ENCODE measurements around the gene NMNAT2.
"Not testable (repeated sequence)": the region's sequence is repeated elsewhere in the genome, so short reads cannot be mapped to it uniquely, and the experiment has no call there.

The NMNAT2 gene

DNA sequence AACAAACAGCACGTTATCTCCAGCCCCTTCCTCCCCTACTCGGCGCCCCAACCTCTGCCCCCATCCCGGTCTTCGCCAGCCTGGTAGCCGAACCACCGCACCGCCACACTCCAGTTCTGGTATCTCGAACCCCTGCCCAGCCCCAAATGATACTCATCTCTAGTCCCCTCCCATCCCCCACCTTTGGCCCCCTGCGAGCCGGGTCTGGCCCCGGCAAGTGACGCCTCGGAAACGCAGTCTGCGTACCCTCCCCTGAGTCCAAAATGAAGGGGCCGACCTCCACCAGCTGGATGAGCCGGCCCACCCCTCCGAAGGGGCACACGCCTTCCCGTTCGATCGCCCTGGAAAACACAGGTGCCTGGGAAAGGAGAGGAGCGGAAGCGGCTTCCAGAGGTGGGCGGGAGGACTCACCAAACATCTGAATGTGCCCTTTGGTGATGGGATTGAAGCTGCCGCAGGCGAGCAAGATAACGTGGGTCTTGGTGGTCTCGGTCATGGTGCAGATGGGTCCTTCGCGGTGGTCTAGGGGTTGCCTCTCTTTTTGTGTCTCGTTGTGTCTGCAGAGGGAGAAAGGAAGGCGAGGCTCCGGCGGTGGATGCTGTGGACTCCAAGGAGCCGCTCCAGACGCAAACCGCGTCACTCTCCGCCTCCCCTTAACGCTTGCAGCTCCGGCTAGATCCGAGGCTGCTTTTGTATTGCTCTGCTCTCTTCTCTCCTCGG is at the start of gene NMNAT2:
Gene NMNAT2 (minus strand): TSS at position 609 of the 720 bp plus-strand sequence. CDS start 113 bp downstream, at position 496.
- DNase-seq (ENCODE audit: low read depth): peak; percentile 18

GRCh38 chr1:183467687-183468086 is 49.5 kb upstream of the NMNAT2 start:
- no peak for DNase-seq (ENCODE audit: low read depth)

- no peak for DNase-seq (ENCODE audit: low read depth)
Measured at GRCh38 chr1:183466781-183467180, 48.6 kb upstream of the NMNAT2 start.

GRCh38 chr1:183463566-183463965 is 45.4 kb upstream of the NMNAT2 start:
- DNase-seq (ENCODE audit: low read depth): no peak

DNA sequence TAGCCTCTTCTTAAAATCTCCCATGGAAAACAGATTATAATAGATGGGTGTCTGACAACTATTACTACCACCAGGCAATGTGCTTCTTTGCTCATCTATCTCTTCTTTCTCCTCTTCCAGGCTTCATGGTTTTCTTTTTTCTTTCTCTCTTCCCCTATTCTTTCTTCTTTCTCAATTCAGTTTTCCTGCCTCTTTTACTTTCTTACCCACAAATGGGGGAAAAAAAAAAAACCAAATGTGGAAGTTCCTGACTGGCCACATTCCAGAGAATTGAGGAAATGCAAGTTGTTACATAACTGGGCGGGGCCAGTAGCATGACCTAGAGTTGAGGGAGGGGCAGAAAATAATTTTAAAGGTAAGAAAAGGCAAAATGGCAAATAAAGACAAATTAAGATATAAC is 43.2 kb upstream of the NMNAT2 start:
- no peak for DNase-seq (ENCODE audit: low read depth)

GRCh38 chr1:183460596-183460995 is 42.4 kb upstream of the NMNAT2 start:
- DNase-seq (ENCODE audit: low read depth): no peak

- no peak for DNase-seq (ENCODE audit: low read depth)
Measured at GRCh38 chr1:183457449-183457848, 39.3 kb upstream of the NMNAT2 start.

DNA sequence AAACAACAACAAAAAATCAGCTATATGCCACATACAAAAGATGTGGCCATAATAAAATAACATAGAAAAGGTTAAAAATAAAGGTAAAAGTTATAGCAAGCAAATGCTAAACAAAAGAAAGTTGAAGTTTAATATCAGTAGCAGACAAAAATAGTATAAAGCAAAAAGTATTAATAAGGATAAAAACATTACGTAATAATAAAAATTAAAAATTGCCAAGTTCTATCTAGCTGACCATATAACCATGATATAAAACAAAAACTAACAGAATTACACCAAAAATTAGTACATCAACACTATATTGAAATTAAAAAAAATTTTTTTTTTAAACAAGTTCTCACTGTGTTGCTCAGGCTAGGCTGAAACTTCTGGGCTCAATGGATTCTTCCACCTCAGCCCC is 38.6 kb upstream of the NMNAT2 start:
- no peak for DNase-seq (ENCODE audit: low read depth)

- no peak for DNase-seq (ENCODE audit: low read depth)
Measured at GRCh38 chr1:183454377-183454776, 36.2 kb upstream of the NMNAT2 start.

DNA sequence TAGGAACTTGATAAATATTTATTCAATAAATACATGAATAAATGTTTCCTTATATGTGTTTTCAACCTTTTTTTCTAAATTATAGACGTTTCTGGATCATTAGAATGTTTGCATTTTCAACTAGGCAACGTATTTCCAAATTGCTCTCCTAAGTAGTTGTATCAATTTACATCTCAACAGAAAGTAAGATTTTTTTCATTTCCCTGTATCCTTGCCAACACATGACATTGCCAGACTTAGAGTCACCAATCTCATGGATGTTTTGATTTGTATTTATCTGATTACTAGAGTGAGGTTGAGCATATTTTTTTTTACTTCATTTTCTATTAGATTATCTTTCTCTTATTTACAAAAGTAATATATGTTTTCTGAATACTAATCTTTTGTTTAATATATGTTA is 31.9 kb upstream of the NMNAT2 start:
- DNase-seq (ENCODE audit: low read depth): no peak

GRCh38 chr1:183449223-183449770 is 31.1 kb upstream of the NMNAT2 start:
- no peak for DNase-seq (ENCODE audit: low read depth)

DNA sequence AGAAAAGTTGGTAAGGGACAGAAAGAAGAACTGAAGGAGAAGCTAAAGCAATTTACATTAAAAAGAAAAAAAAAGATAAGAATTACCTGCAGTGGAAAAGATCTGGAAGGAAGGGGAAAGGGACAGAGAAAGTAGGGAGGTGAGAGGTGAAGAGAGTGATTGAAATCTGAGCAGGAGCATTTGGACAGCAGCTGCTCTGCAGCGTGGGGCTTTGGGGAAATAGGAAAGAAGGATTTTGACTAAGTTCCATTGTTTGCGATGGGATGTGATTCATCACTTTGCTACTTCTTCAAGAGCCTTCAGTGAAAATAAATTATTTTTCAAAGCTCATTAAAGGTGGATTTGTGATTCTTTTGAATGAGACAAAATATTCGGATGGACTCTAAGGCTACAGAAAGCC is 26.1 kb upstream of the NMNAT2 start:
- DNase-seq (ENCODE audit: low read depth): no peak

DNA sequence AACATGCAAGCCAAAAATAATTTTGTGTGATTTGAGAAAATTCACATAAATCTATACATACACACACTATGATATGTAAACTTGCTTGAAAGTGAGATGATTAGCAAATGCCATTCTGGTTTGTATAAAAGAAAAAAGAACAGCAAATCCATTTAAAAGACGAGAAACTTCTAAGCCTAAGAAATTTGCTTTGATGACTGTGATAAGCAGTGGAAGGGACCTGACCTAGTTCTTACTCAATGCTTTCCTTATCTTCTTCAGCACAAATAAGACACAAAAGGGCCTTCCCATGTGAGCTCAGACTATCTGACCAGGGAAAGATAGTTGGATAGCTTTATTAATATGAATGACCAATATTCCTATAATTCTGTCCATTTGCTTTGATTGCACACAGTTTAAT is 25.3 kb upstream of the NMNAT2 start:
- peak; percentile 11 for DNase-seq (ENCODE audit: low read depth)

GRCh38 chr1:183443011-183443410 is 24.8 kb upstream of the NMNAT2 start:
- no peak for DNase-seq (ENCODE audit: low read depth)

GRCh38 chr1:183438060-183438459 is 19.9 kb upstream of the NMNAT2 start:
- no peak for DNase-seq (ENCODE audit: low read depth)

- DNase-seq (ENCODE audit: low read depth): no peak
Measured at GRCh38 chr1:183435497-183435896, 17.3 kb upstream of the NMNAT2 start.

DNA sequence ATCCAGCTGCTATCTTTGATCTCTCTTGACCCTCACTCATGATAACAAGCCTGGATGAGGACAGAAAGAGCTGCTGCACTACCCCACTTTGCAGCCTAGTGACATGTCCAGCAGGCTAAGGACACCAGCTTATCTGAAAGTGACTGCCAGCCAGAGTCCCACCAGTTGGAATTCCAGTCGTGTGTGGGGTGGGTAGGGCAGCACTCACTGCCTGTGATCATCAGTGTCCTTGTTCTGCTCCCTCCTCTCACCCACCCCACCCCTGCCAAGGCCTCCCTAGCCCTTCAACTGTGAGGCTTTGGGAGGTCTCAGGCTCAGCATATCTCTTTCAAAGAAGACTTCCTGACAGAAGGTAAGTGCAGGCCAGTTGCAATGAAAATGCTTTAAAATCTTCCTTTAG is 15.5 kb upstream of the NMNAT2 start:
- no peak for DNase-seq (ENCODE audit: low read depth)

- no peak for DNase-seq (ENCODE audit: low read depth)
Measured at GRCh38 chr1:183432548-183432875, 14.3 kb upstream of the NMNAT2 start.

DNA sequence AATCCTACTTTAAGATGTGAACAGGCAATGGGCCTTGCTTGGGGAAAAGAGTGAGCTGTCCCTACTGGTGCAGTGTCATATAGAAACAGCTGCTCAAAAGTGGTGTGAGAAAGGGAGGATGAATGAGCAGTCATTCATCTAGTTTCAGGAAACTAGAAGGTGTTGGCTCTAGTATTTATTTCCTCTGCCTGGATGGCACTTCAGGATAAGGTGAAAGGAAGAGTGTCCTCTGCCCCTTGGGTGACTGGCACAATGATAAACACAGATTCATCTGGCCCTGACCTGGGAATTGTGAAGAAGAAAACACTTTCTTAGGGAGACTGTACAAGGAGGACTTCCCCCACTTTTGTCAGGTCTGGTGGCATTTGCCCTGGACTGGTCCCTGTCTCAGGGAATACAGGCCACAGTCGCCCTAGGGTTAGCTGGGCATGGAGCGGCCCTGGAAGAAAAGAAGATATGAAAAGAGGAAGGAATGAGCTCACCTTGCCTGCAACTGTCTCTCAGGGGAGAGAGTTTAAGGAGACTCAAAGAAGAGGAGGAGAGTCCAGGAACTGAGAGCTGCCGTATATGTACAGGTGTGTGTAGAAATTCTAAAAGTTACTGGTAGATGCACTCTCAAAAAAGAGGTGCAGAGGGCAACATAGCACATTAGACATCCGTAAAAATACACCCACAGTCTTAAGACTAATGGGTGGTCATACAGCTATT is 13.8 kb upstream of the NMNAT2 start:
- DNase-seq (ENCODE audit: low read depth): no peak

- not testable (repeated sequence) for DNase-seq (ENCODE audit: low read depth)
Measured at GRCh38 chr1:183427591-183427990, 9.4 kb upstream of the NMNAT2 start.

DNA sequence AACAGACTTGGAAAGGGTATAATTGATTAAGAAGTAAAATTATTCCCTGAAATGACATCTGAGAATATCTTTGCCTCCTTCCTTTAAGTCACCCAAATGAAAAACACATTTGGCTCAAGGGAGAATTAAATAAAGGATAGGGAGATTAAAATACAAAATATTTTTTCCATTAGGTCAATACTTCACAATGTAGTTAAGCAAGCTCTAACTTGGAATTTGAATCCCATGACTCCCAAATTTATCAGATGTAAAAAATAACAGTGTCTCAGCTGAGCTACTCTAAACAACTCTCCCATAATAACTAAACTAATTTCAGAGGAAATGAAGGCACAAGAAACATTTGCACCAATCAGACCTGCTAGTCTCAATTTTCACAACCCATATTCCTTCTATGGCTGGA is 6.5 kb upstream of the NMNAT2 start:
- no peak for DNase-seq (ENCODE audit: low read depth)

DNA sequence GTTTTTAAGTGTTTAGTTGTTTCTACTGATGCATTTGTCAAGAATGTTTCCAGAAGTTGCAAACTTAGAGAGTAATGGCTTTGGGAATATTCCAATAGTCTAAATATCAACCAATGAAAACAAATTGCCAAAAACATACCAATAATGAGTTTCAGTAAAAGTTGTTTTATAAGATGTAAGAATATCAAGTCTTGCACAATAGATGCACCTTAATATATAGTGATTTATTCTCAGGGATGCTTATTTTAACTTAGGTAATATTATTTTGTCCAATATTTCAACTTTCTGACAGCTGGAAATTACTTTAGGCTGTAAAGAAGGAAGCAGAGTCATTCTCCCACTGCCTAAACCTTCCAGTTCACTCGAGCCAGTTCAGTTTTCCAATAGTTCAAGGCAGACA is 5.4 kb upstream of the NMNAT2 start:
- DNase-seq (ENCODE audit: low read depth): no peak

DNA sequence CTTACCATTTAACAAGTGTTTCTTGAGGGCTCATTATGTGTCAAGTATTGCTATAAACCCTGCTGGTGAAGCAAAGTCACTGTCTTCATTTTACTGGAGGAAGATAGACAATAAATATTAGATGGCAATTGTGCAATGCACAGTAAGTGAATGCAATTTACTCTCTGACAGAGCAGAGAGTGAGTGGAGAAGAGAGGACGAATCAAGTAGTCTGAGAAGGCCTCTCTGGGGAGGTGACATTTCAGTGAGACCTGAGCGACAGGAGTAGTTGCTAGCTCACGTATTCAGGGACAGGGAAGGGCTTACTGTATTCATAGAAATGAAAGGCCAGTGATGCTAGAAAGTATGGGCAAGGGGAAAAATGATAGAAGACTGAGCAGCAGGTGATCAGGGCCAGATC is 1.2 kb upstream of the NMNAT2 start:
- DNase-seq (ENCODE audit: low read depth): no peak

GRCh38 chr1:183418696-183419095 is 516 bp upstream of the NMNAT2 start:
- DNase-seq (ENCODE audit: low read depth): no peak
